HG03060 (cell line): ENCODE measurements around the gene UBE2Z.
"Not testable (repeated sequence)": the region's sequence is repeated elsewhere in the genome, so short reads cannot be mapped to it uniquely, and the experiment has no call there.

Experiments
- ATAC-seq: cut with Tn5 transposase; IDR thresholded peaks from one replicate; pipeline ENCODE4 v1.9.1; 2021; ENCODE audit warnings: low read depth, moderate number of reproducible peaks; ENCODE audit not compliant: unreplicated experiment

Gene UBE2Z

DNA sequence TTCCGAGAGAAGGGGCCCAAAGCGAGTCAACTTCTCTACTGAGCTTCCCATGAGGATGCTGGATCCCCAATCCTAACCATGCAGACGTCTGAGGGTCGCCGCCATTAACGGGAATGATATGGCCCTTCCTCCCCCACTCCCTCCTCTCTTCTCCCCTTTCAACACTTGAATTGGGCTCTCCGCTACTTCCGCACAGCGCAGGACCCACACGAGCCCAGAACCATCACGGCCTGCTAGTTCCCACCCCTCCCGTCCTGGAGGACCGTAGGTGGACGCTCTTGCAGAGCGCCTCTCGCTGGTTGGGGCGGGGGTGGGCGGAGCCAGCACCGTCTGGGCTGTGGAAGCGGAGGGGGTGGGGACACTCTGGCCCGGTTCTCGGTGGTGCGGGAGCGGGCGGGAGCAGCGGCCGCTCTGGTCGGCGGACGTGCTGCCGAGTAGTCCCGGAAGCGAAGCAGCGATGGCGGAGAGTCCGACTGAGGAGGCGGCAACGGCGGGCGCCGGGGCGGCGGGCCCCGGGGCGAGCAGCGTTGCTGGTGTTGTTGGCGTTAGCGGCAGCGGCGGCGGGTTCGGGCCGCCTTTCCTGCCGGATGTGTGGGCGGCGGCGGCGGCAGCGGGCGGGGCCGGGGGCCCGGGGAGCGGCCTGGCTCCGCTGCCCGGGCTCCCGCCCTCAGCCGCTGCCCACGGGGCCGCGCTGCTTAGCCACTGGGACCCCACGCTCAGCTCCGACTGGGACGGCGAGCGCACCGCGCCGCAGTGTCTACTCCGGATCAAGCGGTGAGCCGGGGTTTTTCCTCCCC lies at the start of gene UBE2Z:
Gene UBE2Z, plus strand, starts transcription at position 361 of the 797 bp plus-strand sequence. Its CDS starts 97 bp downstream, at position 458.
- peak; percentile 54 for ATAC-seq

DNA sequence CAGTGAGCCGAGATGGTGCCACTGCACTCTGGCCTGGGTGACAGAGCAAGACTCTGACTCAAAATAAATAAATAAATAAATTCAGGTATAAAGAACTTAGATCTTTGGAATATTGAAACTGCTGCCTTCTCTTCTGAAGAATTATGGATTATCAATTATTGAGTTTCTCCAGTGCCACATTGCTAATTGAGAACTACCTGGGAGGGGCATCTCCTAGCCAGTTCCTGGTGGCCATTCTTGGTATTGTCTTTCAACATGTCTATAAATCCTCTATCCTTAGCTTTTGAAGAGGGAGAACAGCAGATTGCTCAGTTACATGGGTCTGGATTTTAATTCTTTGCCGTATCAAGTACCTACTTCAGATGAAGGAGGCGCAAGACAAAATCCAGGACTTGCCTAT lies 48.2 kb upstream of the UBE2Z start:
- no peak for ATAC-seq

DNA sequence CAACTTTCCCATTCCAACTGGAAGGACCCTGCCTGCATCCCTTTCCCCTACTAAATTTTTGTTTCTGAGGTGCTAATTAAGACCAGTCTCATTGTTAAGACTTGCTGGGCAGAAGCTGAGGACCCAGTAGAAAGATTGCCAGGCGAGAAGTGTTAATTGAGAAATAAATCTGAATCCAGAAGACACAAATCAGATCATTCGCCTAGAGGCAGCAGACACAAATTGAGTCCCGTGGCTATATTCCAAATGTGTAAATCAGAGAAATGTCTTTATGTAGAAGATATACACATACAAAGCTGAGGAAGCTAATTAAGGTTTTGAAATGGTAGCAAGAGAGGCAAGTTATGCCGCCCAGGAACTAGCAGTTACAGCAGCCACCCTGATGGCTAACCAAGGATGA lies 47.8 kb upstream of the UBE2Z start:
- no peak for ATAC-seq

DNA sequence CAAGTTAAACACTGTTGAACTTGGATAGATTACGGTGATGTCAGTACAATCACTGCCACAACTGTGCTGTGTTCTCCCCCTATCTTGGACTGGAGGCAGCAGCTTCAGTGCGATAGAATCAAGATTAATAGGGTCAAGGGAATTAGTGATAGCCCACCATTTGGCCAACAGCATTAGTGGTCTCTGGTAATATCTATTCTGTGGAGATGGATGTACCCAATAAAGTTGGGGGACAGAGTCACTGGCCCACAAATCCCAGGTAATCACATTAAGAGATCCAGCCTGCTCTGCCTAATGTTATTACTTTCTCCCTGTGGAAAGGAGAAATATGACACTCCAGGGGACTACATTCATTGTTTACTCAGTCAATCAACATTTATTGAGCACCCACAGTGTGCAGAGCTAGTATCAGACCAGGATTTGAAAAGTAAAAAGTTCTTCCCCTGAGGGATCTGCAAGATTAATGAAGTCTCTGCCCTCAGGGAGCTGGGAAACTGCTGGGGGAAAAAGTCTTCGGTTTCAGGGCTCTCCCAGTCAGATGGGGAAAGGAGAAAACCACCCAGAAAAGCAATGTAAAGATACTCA lies 39.2 kb upstream of the UBE2Z start:
- ATAC-seq = no peak

DNA sequence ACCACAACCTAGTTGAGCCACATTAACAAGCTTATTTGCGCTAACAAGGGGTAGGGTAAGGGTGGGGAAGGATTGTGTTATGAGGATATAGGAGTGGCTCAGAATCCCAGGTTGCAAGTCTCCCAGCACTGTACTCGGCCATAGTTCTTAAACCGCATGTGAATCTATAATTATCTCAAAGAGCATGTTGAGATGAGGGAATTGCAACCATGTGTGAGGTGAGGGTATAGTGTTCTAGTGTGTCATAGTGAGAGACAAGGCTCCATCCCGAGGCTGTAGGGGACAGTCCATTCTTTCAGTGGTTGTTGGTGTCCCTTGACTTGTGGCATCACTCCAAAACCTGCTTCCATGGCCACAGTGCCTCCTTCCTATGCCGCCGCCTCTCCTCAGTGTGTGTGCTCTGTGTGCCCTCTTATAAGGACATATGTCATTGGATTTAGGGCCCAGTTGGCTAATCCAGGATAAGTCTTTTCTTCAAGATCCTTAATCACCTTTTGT lies 38.3 kb upstream of the UBE2Z start:
- ATAC-seq = no peak

DNA sequence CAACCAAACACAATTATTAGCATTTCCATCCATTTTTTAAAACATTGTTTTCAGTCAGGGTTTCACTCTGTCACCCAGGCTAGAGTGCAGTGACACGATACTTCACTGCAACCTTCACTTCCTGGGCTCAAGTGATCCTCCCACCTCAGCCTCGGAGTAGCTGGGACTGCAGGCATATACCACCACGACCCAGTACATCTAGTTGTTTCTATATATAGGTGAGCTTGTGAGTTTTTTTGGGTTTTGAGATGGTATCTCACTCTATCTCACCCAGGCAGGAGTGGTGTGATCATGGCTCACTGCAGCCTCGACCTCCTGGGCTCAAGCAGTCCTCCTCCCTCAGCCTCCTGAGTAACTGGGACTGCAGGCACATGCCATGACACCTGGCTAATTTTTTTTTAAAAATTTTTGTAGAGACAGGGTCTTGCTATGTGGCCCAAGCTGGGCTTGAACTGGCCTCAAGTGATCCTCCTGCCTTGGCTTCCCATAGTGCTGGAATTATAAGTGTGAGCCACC lies 37.1 kb upstream of the UBE2Z start:
- ATAC-seq = no peak

DNA sequence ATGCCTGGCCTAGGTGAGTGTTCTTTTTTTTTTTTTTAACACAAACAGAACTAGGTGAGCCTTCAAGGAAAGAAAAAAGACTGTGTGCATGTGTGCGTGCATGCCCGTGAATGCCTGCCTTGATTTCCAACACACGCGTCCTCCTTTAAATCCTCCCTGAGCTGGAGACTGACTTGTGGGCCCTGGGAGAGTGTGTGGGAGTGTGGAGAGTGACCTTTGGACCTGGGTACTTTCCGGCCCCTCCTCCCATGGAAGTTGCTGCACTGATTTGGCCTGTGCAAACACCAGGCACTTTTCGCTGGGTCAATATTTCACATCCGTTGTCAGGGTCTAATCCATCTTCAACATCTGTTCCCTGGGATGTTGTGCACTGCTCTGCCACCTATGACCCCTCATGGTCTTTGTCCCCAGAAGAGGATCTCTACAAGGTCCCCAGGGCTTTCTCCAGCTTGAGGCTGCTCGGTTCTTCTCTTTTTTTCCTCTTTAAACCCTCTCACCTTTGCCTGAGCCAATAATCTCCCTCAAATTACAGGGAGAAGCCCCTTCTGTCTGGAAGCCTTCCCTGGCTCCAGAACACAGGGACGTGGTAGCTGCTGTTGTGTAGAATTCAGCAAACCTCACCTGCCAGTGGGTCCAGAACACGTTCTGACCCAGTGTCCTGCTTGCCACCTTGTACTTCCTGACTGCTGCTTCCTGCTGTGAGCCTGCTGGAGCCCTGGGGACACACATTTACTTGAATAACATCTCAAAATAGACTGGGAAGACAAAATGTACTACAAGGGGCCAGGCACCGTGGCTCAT lies 36.5 kb upstream of the UBE2Z start:
- no peak for ATAC-seq

DNA sequence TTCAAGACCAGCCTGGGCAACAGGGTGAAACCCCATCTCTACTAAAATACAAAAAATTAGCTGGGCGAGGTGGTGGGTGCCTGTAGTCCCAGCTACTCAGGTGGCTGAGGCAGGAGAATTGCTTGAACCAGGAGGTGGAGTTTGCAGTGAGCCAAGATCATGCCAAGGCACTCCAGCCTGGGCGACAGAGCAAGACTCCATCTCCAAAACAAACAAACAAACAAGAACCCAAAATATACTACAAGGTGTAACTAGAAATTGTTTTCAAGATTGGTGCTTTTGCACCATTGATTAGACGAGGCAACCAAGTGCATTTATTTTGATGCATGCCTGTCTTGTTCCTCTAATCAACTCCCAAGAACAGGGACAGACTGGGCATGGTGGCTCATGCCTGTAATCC lies 35.8 kb upstream of the UBE2Z start:
- not testable (repeated sequence) for ATAC-seq

DNA sequence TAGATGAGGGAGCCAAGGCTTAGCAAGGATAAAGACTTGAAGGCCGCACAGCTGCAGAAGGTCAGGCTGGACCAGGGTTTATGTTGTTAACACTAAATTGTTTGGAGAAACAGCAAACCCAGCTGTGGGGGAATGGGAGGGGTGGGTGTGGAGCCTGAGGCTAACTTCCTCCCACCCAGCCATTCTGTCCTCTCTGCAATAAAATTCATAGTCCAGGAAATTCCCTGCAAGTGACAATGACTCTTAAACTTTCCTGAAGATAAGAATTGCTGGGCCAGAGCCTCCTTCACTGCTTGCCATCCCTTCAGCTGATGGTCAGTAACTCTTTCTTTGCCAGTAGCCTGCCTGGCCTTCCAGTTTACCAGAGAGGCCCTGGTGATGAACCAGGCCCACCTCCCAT lies 35.0 kb upstream of the UBE2Z start:
- no peak for ATAC-seq

DNA sequence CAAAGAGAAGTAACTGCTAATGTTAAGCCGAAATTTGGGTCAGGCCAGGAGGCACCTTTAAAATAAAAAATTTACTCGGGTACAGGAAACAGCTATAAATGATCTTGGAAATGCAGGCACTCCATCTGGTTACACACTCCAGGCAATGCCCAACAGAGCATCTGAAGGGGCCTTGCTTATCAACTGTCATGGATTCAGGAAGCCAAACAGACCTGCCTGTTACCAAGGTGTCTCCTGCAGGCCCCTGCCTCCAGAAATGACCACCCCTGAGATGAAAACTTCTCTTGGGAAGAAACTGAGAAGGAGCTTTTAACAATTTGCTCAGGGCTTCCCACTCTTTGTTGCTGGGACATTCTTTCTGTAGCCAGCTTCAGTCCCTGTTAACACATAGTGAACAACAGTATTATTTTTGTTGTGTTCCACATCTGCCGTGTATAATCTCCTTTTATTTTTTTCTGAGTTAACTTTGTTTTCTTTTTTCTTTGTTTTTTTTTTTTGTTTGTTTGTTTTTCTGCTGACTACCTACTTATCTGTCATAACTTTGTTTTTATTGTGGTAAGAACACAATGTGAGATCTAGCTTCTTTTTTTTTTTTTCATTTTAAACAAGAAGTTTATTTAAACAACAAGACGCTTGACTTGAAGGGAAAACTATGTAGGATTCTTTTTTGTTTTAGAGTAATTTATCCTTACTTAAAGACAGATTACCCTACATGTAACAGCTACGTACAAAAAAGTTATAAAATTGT lies 34.3 kb upstream of the UBE2Z start:
- ATAC-seq = no peak

DNA sequence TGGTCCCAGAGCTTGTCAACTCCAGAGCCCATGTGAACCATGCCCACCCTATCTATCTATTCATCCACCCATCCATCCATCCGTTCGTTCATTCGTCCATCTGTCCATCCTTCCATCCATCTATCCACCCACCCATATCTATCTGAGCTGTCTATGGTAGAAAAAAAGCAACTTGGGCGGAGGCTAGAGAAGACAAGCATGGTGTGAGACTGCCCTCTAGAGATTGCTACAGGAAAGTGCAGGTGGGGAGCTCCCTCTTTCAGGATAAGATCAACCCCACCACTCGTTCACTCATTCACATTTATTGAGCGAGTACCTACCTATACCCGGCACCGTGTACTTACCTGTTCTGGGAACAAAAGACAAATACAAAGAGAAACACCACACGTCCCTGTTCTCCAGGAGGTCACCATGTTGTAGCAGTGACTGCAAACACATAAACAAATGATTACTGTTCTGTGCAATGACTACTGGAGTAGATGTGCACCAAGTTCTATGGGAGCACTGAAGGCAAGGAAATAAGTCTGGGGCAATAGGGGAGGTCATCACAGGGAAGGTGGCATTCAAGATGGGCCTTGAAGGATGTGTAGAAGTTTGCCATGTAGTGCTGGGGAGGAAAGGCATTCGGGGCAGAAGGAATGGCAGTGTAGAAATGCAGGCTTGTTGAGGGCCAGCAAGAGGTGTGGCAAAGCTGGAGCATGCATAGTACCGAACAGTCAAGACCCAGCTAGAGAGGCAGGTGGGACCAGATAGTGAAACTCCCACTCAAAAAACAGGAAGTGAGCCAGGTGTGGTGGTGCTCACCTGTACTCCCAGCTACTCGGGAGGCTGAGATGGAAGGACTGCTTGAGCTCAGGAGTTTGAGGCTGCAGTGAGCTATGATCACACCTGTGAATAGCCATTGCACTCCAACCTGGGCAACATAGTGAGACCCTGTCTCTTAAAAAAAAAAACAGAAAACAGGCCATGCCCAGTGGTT lies 29.0 kb upstream of the UBE2Z start:
- ATAC-seq = no peak

DNA sequence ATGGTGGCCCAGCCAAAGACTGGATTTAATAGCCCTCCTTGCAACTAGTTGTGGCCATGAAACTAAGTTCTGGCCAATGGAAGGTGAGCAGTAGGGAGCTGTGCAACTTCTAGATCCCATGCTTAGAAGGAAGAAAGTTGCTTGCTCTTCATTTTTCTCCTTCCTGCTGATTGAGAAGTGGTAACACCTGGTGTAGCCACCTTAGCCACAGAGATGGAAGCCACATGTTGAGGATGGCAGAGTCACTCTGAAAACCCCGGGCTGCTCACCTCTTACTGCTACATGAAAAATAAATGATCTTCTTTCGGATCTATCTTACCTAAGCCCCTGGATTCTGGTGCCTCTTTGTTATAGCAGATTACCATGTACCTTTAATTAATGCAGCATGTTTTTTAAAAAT lies 25.9 kb upstream of the UBE2Z start:
- no peak for ATAC-seq

DNA sequence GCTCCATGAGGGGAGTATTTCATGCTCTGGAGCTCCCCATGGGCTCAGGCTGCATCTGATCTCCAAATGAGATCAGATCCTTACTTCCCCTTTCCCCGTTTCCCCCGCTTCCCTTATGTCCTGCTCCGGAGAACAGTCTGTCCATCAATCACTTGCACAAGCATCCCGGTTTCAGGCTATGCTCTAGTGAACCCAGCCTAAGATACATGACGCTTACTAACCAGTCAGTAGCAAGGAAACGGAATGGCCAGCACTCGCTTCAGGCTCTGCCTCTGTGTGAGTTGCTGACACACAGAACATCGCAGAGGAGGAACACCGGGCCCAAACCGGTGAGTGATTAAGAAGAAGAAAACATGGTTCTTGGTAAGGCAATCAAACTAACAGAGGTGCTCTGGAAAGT lies 25.0 kb upstream of the UBE2Z start:
- ATAC-seq = no peak

DNA sequence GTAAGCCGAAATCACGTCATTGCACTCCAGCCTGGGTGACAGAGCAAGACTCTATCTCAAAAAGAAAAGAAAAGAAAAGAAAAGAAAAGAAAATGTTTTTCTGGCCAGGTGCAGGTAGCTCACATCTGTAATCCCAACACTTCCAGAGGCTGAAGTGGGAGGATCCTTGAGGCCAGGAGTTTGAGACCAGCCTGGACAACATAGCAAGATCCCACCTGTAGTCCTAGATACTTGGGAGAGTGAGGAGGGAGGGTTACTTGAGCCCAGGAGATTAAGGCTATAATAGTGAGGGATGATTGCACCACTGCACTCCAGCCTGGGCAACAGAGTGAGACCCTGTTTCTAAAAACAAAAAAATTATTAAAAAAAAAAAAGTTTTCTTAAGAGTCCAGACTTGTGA lies 18.1 kb upstream of the UBE2Z start:
- no peak for ATAC-seq

DNA sequence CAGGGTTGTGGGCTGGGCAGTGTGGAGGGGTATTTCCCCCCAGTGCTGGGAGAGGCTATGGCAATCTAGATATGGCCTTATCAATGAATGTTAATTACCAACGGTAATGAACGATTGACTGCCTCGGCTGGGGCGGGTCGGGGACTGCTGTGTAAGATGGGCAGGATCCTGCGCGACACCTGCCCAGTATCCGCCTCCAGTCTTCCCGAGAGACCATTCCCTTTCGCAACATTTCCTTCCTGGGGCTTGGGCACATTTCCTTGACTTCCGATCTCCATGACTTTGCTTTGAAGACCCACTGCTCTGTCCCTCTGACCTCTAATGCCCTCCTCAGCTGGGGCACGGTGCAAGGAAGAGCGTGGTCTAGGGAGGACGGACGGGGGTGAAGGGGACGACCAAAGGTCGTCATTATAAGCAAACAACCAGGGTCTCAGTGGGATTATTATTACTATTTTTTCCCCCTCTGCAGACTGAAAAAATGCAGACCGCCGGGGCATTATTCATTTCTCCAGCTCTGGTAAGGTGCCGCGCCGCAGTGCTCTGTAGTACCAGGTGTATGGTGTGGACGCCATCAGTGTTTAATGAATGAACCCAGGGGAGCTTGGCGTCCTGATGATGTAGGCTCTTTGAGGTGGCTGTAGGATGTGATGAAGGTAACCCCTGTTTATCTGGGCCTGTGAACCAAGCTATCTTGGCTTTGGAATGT lies 15.1 kb upstream of the UBE2Z start:
- no peak for ATAC-seq

DNA sequence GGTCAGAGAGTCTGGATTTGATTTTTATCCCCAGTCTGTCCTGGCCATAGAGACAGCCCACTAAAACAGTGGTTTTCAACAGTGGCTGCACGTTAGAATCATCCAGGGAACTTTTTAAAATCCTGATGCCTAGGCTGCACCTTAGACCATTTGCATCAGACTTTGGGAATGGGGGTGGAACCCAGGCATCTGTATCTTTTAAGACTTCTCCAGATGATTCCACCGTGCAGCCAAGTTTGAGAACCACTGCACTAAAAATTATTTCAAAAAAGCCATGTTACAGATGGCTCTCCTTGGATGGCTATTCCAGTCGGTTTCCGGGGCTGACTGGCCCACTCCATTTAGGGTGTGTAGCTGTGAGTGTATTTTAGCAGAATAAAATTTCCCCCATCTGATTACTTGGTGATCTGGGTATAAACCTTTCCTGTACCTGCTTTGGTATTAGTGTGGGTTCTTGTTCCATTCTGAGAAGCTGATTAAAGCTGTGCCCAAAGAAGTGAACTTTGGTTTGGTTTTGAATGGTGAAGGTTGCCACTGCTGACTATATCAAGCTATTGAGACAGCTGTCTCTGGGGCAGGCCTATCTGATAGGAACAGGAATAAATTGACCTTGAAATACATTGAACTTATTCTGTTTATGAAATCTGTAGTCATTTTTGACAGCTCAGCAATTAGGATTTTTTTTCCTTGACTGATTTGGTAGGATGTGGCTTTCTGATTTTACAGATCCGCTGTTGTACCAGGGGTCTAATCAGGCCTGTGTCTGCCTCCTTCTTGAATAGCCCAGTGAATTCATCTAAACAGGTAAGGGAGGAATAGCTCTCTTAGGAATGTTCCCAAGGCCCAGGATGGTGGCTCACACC lies 14.3 kb upstream of the UBE2Z start:
- ATAC-seq = no peak

DNA sequence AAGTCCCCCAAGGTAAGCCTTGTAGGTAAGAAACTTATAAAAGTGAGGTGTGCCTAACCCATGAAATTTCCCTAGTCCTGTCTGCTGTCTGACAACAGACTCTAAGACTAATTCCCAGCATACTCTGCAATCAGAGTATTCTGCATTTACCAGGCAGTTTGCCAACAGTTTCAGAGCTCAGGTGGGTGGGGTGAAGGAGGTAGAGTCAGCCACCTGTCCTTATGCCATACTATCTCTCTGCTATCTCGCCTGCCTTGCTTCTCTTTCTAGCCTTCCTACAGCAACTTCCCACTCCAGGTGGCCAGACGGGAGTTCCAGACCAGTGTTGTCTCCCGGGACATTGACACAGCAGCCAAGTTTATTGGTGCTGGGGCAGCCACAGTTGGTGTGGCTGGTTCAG lies 13.3 kb upstream of the UBE2Z start:
- no peak for ATAC-seq

DNA sequence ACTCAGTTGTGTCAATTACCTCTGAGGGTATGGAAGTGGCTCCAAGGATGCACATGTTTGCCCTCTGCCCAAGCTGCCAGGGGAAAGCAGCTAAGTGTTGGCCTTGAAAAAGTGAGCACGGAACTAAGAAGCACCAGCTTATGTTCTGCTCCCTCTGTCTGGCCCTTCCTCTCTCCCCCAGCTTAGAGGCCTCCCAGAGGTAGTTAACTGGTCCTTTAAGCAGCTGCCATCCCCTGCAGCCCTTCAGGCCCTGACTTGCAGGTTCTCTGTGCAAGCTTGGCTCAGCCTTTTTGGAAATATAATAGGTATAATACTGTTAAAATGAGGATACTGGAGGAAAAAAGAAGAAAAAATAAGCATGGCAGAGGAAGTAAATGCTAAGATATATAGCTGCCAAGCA lies 7.0 kb upstream of the UBE2Z start:
- no peak for ATAC-seq
